ENCODE results near the gene RAP2A.

GRCh38 chr13:97384371-97384770, 49.6 kb upstream of the RAP2A start:
- TF ChIP-seq, protein P1, sequence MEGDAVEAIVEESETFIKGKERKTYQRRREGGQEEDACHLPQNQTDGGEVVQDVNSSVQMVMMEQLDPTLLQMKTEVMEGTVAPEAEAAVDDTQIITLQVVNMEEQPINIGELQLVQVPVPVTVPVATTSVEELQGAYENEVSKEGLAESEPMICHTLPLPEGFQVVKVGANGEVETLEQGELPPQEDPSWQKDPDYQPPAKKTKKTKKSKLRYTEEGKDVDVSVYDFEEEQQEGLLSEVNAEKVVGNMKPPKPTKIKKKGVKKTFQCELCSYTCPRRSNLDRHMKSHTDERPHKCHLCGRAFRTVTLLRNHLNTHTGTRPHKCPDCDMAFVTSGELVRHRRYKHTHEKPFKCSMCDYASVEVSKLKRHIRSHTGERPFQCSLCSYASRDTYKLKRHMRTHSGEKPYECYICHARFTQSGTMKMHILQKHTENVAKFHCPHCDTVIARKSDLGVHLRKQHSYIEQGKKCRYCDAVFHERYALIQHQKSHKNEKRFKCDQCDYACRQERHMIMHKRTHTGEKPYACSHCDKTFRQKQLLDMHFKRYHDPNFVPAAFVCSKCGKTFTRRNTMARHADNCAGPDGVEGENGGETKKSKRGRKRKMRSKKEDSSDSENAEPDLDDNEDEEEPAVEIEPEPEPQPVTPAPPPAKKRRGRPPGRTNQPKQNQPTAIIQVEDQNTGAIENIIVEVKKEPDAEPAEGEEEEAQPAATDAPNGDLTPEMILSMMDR (IDR thresholded peaks at IDR 0.05; ENCODE audit: poor library complexity) = no peak
- TF ChIP-seq EZH2 (IDR thresholded peaks at IDR 0.05; ENCODE audit: borderline replicate concordance) (no peak), EZH2phosphoT487 (IDR thresholded peaks at IDR 0.05; ENCODE audit: low read depth, severe bottlenecking, unreplicated experiment) (no peak)

Data from hepatocyte (in vitro differentiated cells).